K562 (cell line): ENCODE results near the gene NR1D1. TPM values are rescaled to one million over a fixed set of nuclear protein-coding genes. Genes with fewer than 3 reads are reported as not detected.
A peak's percentile ranks its signal among the peaks of the same experiment; 100 is the strongest.

ENCODE experiments used
- ASH1L ChIP-seq: fragments of 450-650 bp; IDR thresholded peaks from 2 replicates; pipeline ENCODE4 v1.6.1; 2018; ENCODE audit warnings: borderline replicate concordance, mild to moderate bottlenecking, low read depth; ENCODE audit not compliant: partially characterized antibody
- ATF7 ChIP-seq: fragments of 450-650 bp; IDR thresholded peaks from 2 replicates; pipeline ENCODE4 v1.7.1; 2014; ENCODE audit warnings: mild to moderate bottlenecking, moderate library complexity
- BRCA1 ChIP-seq, 2 experiments: fragments of 450-650 bp in 1 of 2; sonication (generic) in 1 of 2; formaldehyde crosslinking in 1 of 2; IDR thresholded peaks; 2 replicates each; pipeline versions ENCODE4 v1.5.0 to v1.6.1; 2017 to 2020; ENCODE audit warnings: mild to moderate bottlenecking in 1 of 2, missing genetic modification reagents in 1 of 2
- BRF1 ChIP-seq: IDR thresholded peaks from 3 replicates; pipeline ENCODE4 v1.6.1; 2011; ENCODE audit warnings: borderline replicate concordance, mild to moderate bottlenecking; ENCODE audit not compliant: insufficient read length; ENCODE audit errors: extremely low read depth
- E2F1 ChIP-seq: sonication (generic); formaldehyde crosslinking; IDR thresholded peaks from 2 replicates; pipeline ENCODE4 v1.8.1; 2023; ENCODE audit warnings: mild to moderate bottlenecking, missing genetic modification reagents, moderate library complexity
- E2F4 ChIP-seq: sonication (generic); formaldehyde crosslinking; IDR thresholded peaks from 2 replicates; pipeline ENCODE4 v1.8.0; 2022; ENCODE audit warnings: mild to moderate bottlenecking, low read depth, missing genetic modification reagents
- FOXA1 ChIP-seq: fragments of 450-650 bp; IDR thresholded peaks from 2 replicates; pipeline ENCODE4 v1.6.1; 2016; ENCODE audit warnings: mild to moderate bottlenecking, borderline replicate concordance
- FUS ChIP-seq: fragments of 200-400 bp; formaldehyde crosslinking; optimal IDR thresholded peaks from 2 replicates; pipeline ENCODE3; 2017; ENCODE audit warnings: low read depth, low read length
- HCFC1 ChIP-seq: IDR thresholded peaks from 2 replicates; pipeline ENCODE4 v1.6.1; 2012; ENCODE audit warnings: low read depth, low read length, improper control_type of control experiment
- L3MBTL2 ChIP-seq: fragments of 450-650 bp; IDR thresholded peaks from 2 replicates; pipeline ENCODE4 v1.6.1; 2016; ENCODE audit warnings: mild to moderate bottlenecking, moderate library complexity
- NONO ChIP-seq, 2 experiments: fragments of 200-400 bp in 1 of 2; fragments of 450-650 bp in 1 of 2; formaldehyde crosslinking in 1 of 2; IDR thresholded peaks; 2 replicates each; pipeline ENCODE4 v1.6.1; 2017; ENCODE audit warnings: low read depth in 2 of 2, mild to moderate bottlenecking in 2 of 2, moderate library complexity in 2 of 2, low read length in 1 of 2
- PHTF2 ChIP-seq: fragments of 250-450 bp; sonication (Bioruptor Pico); IDR thresholded peaks from 2 replicates; pipeline ENCODE4 v1.5.0; 2021; ENCODE audit warnings: mild to moderate bottlenecking
- PREB ChIP-seq: sonication (generic); formaldehyde crosslinking; IDR thresholded peaks from 2 replicates; pipeline ENCODE4 v1.8.1; 2023; ENCODE audit warnings: mild to moderate bottlenecking, missing genetic modification reagents
- PTBP1 ChIP-seq: fragments of 200-400 bp; formaldehyde crosslinking; IDR thresholded peaks from 2 replicates; pipeline ENCODE4 v1.6.1; 2017; ENCODE audit warnings: low read depth, low read length
- SAP30 ChIP-seq: fragments of 200-600 bp; sonication (generic); IDR thresholded peaks from 2 replicates; pipeline ENCODE4 v1.6.1; 2012; ENCODE audit warnings: borderline replicate concordance, low read depth, mild to moderate bottlenecking, moderate library complexity, low read length, control low read depth, inconsistent platforms; ENCODE audit not compliant: insufficient read depth, poor library complexity, severe bottlenecking
- SMARCB1 ChIP-seq: IDR thresholded peaks from 2 replicates; pipeline ENCODE4 v1.6.1; 2011; ENCODE audit warnings: improper control_type of control experiment, low read depth; ENCODE audit not compliant: insufficient read length
- SUPT5H ChIP-seq: fragments of 450-650 bp; IDR thresholded peaks from 2 replicates; pipeline ENCODE4 v1.6.1; 2016
- TAF9B ChIP-seq: fragments of 450-650 bp; IDR thresholded peaks from 2 replicates; pipeline ENCODE4 v1.6.1; 2018; ENCODE audit warnings: mild to moderate bottlenecking; ENCODE audit not compliant: partially characterized antibody
- ZFPM2 ChIP-seq: fragments of 250-450 bp; sonication (Bioruptor Pico); IDR thresholded peaks from 2 replicates; pipeline ENCODE4 v1.5.1; 2022; ENCODE audit warnings: mild to moderate bottlenecking
- ZNF124 ChIP-seq: sonication (generic); formaldehyde crosslinking; IDR thresholded peaks from 2 replicates; pipeline ENCODE4 v1.8.1; 2022; ENCODE audit warnings: missing genetic modification reagents
- ZNF232 ChIP-seq: sonication (generic); formaldehyde crosslinking; IDR thresholded peaks from 2 replicates; pipeline ENCODE4 v1.8.0; 2022; ENCODE audit warnings: mild to moderate bottlenecking, missing genetic modification reagents
- ZNF277 ChIP-seq: fragments of 250-450 bp; sonication (Bioruptor Pico); IDR thresholded peaks from 2 replicates; pipeline ENCODE4 v1.8.0; 2022; ENCODE audit warnings: inconsistent platforms, mild to moderate bottlenecking, moderate library complexity, borderline replicate concordance
- ZNF384 ChIP-seq: IDR thresholded peaks from 2 replicates; pipeline ENCODE4 v1.6.1; 2012; ENCODE audit warnings: low read depth, low read length, improper control_type of control experiment
- polyA plus RNA-seq, 8 experiments: library from polyadenylated mRNA; depleted of rRNA in 4 of 8; stranded (reverse) in 5 of 8; unstranded in 3 of 8; fragments of >200 nt; fragmentation: Nextera tagmentation in 2 of 8; fragmentation: Illumina TruSeq in 1 of 8; extraction: Ambion mirVana in 2 of 8; extraction: Trizol in 1 of 8; gene quantifications; 2 replicates each; pipeline versions ENCODE4 v1.2.1 to v1.2.3, GENCODE V29; 2011 to 2014; ENCODE audit warnings: inconsistent platforms in 1 of 8, missing spikeins in 1 of 8
- total RNA-seq, 7 experiments: library from RNA; depleted of rRNA in 6 of 7; stranded (reverse); fragments of >200 nt in 6 of 7; fragmentation: Illumina TruSeq in 2 of 7; extraction: Trizol in 2 of 7; gene quantifications; 2 replicates each; pipeline versions ENCODE4 v1.2.1 to v1.2.3, GENCODE V29; 2011 to 2021; ENCODE audit warnings: low replicate concordance in 1 of 7

The NR1D1 gene
- total and polyA plus RNA-seq, 9 of the 15 experiments (the other 6 are each of a cell fraction or from before 2014, with no cell fraction given): 0.25 to 7.7 (median 0.65) TPM

GRCh38 chr17:40100669-40101366 lies 429 bp upstream of the NR1D1 start (continued):
- TF ChIP-seq PREB (no peak), FUS (no peak), ATF7 (peak; percentile 53), ZNF124 (no peak), E2F1 (no peak), PHTF2 (no peak), BRCA1 (IDR thresholded peaks at IDR 0.05) (no peak), BRCA1 (CRISPR knock-in tag; IDR thresholded peaks at IDR 0.05) (no peak), SAP30 (no peak), SMARCB1 (no peak), ZFPM2 (CRISPR knock-in tag) (no peak), ZNF232 (CRISPR knock-in tag) (no peak), ZNF277 (CRISPR knock-in tag) (no peak), BRF1 (no peak), E2F4 (CRISPR knock-in tag) (no peak), ASH1L (no peak), SUPT5H (no peak), ZNF384 (no peak), TAF9B (peak; percentile 64), FOXA1 (no peak), NONO (IDR thresholded peaks at IDR 0.05; ENCODE audit: low read depth in 2 of 2, low read length in 1 of 2) (no peak), PTBP1 (no peak), L3MBTL2 (peak; percentile 99), HCFC1 (peak; percentile 92)
